Measurements from ENCODE around the gene KDM4B.
"Not testable (repeated sequence)": the region's sequence is repeated elsewhere in the genome, so short reads cannot be mapped to it uniquely, and the experiment has no call there.

The KDM4B gene

DNA sequence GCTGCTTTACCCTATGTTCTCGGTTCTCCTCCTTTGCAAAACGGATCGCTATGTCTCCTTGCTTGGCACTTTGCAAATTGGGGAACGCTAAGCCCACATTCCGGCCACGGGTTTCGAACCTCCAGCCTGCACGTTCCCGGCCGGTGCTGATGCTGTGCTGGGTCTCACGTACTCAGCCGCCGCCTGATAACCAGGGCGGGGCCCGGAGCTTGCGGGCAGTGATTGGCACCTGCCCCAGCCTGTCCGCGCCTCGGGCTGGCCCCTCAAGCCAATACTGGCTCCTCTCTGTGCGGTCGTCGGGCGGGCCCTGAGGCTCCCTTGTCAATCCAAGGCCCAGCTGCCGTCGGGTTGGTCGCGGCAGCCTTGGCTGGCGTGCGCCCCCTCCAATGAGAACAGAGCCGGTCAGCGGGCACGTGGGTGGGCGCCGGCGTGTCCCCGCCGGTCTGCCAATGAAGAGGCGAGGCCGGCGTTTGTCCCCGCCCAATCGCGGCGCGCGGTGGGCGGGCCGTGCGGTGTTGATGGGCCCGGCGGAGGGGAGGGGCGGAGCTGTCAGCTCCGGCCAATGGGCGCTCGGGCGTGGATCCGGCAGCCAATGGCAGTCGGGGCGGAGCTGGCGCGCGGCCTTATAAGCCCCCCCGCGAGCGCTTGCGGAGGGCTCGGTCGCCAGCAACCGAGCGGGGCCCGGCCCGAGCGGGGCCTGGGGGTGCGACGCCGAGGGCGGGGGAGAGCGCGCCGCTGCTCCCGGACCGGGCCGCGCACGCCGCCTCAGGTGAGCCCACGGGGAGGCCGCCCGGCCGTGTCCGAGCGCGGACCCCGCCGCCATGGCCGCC is at the start of gene KDM4B:
Gene KDM4B, plus strand, starts transcription at position 652 of the 830 bp plus-strand sequence. CDS start 63,778 bp downstream, outside the sequence.
- peak; percentile 99 for DNase-seq

DNA sequence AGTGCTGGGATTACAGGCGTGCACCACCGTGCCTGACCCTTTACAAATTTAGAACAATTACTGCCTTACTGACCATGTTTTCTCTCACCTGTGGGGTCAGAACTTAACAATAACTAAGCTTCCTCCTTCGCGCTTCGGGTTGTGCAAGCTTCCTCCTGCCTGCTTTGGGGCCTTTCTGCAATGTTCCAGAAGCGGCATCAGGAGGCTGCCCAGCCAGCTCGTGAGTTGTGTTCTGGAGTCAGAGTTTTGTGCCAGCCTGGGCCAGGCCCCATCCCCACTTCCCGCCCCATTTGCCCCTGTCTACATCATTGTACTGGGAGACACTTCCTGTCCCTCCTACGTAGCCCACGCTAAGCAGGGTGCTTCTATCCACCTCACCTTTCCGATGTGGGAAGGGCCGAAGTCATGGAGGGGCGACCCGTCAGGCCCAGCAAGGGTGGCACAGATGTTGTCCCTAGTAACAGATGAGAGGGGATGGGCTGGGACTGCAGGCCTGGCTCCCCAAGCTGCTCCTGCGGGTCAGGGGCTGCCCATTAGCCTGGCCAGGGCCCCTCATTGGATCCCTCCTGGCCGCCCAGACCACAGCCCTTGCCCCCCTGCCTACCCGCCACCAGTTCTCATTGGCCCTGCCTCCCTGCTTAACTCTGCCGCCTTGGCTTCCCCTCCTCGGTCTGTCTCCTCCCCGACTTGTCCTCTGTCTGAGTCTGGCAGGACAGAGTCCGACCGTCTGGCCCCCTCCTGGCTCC is 46.2 kb upstream of the KDM4B start:
- DNase-seq, result no peak

DNA sequence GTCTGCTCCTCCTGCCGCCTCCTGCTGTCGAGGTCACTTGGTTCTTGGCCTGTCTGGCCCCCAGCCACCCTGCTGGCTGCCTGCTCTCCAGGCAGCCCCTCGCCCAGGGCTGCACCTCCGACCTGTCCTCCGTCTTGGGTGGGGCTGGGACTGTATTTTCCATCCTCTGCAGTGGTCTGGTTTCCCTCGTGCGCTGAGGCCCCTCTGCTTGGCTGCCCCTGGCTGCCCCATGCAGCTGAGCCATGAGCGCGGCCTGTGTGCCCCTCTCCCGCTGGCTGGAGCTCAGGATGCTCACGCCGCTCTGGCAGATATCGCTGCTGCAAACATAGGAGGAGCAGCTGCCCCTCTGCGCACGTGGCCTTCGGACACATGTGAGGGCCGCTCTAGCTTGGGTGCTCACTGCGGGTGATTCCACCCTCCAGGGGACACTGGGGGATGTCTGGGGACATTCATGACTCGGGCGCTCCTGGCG is 45.6 kb upstream of the KDM4B start:
- DNase-seq, result no peak

DNA sequence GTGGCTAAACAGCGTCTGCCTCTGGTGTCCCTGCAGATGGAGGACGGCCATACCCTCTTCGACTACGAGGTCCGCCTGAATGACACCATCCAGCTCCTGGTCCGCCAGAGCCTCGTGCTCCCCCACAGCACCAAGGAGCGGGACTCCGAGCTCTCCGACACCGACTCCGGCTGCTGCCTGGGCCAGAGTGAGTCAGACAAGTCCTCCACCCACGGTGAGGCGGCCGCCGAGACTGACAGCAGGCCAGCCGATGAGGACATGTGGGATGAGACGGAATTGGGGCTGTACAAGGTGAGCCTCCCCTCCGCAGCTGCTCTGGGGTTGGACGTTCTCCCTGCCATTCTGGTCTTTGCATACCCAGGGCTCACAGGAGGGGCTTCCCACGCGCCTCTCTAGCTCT is 39.7 kb upstream of the KDM4B start:
- DNase-seq, result peak; percentile 24

DNA sequence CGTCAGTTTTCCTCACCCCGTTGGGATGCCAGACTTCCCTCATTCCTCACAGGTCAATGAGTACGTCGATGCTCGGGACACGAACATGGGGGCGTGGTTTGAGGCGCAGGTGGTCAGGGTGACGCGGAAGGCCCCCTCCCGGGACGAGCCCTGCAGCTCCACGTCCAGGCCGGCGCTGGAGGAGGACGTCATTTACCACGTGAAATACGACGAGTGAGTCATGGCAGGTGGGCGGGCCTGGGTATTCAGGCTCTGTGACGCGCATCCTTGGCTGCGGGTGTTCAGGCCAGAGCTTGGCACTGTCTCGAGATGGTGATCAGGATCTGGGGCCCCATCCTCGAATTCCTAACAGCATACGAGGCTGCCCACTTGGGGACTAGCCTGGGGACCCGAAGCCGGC is 38.2 kb upstream of the KDM4B start:
- DNase-seq, result no peak

DNA sequence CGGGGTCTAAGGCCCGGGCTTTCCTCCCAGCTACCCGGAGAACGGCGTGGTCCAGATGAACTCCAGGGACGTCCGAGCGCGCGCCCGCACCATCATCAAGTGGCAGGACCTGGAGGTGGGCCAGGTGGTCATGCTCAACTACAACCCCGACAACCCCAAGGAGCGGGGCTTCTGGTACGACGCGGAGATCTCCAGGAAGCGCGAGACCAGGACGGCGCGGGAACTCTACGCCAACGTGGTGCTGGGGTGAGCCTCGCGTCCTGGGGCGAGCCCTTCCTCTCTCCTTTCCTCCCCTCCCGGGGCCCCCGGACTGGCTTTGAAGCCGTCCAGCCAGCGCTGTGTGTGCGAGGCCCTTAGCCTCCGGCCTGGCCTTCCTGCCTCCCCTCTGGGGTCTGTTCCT is 36.2 kb upstream of the KDM4B start:
- no peak for DNase-seq

DNA sequence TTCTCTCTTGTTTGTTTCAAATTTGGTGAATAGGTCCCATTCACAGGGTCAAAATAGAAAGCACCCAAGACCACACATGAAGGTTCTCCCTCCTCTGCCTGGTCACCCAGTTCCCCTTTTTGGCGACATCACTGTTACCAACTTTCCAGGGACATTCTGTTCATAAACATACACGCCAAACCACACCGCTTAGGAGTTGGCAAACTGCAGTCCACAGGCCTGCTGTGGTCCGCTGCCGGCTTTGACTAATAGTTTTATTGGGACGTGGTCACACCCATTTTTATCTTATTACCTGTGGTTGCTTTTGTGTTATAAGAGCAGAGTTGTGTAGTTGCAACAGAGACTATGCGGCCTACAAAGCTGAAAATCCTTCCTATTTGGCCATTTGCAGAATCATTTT is 35.4 kb upstream of the KDM4B start:
- DNase-seq, result no peak

DNA sequence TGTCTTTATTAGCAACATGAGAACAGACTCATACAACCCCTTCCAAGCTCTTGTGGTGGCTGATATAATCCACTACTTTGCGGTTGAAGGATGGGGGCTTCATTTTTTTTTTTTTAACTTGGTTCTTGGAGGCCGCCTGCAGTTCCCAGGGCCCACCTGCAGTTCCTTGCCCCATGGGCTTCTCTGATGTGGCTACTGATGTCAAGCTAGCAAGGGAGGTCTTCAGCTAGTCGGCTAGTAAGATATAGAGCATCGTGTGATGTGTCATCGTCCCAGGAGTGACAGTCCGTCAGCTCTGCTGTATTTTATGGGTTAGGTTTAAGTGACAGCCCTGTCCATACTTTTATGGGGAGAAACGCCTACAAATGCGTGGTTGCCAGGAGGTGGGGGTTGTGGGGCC is 33.5 kb upstream of the KDM4B start:
- DNase-seq, result no peak

DNA sequence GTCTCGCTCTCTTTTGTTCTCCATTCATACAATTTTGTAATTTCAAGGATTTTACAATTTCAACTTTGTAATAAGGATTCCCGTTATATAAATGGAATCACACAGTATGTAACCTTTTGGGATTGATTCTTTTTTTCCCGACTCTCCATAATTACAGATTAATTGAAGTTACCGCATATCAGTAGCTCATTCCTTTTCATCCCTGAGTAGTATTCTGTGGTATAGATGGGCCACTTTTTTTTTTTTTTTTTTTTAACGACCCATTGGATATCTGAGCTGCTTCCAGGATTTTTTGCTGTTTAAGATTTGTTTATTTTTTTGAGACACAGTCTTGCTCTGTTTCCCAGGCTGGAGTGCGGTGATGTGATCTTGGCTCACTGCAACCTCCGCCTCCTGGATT is 31.9 kb upstream of the KDM4B start:
- no peak for DNase-seq

DNA sequence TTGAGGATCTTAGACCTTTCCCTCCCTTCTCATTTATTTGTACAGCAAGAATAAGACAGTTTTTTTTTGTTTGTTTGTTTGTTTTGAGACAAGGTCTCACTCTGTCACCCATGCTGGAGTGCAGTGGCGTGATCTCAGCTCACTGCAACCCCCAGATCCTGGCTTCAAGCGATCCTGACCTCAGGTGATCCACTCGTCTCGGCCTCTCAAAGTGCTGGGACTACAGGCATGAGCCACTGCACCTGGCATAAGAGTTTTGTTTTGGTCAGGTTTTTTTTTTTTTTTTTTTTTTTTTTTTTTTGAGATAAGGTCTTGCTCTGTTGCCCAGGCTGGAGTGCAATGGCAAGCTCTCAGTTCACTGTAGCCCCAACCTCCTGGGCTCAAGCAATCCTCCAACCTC is 30.5 kb upstream of the KDM4B start:
- DNase-seq, result not testable (repeated sequence)

DNA sequence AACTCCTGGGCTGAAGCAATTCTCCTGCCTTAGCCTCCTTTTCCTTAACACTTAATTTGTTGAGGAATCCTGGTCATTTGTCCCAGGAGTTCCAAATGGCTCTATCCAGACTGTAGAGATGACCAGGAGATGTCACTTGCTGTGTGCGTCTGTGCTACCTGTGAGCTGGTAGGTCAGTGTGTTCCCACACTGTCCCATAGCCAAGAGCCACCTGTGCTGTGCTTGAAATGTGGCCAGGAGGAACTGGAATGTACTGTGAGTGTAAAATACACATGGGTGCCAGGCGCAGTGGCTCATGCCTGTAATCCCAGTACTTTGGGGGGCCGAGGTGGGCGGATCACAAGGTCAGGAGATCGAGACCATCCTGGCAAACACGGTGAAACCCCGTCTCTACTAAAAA is 29.4 kb upstream of the KDM4B start:
- no peak for DNase-seq

DNA sequence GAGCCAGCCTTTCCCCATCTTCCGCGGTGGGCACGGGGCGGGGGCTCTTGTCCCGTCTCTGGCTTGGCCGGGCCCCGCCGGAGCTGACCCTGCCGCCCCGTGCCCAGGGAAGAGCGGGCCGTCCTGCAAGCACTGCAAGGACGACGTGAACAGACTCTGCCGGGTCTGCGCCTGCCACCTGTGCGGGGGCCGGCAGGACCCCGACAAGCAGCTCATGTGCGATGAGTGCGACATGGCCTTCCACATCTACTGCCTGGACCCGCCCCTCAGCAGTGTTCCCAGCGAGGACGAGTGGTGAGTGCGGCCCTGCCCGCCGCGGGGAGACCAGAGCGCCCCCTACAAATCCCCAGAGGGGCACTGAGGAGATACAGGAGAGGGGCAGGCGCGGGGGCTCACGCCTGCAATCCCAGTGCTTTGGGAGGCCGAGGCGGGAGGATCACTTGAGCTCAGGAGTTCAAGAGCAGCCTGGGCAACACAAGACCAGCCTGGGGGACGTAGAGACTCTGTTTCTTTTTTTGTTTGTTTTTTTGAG is 27.2 kb upstream of the KDM4B start:
- not testable (repeated sequence) for DNase-seq

DNA sequence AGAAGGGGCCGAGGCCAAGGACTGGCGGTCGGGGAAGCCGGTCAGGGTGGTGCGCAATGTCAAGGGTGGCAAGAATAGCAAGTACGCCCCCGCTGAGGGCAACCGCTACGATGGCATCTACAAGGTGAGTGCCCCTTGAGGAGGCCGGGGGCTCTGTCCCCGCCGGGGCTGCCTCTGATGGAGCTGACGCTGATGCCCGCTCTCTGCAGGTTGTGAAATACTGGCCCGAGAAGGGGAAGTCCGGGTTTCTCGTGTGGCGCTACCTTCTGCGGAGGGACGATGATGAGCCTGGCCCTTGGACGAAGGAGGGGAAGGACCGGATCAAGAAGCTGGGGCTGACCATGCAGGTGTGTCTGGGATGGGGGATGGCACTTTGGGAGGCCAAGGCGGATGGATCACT is 18.3 kb upstream of the KDM4B start:
- not testable (repeated sequence) for DNase-seq

DNA sequence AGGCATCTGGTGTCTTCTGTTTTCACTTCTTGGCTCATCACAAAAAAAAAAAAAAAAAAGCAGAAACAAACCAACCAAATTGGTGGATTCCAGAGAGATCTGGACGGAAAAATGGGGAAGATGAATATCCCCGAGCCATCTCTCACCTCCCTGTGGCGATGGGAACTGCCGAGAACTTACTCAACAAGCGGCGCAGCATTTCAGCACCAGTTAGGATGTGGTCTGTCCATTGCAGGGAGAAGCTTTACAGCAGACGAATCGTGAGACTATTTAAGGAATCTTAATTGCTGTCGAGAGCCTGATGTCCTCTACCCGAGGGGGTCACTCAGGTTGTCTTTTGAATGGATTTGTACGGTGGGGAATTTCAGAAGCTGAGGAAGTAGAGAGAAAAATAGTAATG is 17.3 kb upstream of the KDM4B start:
- no peak for DNase-seq

DNA sequence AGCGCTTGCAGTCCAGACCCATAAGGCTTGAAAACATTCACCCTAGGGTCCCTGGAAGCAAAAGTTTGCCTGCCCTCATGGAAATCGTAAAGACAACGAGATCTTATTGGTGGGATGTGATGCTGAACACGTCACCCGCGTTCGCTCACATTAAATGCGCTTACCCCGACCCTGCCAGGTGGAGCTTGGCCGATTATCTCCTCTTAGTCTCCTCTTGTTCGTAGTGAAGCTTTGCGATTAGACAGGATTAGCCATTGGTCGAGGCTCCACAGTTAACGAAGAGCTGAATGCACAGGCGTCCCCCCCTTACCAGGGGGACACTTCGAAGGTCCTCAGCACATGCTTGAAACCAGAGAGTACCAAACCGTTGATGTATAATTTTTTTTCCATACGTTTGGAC is 16.0 kb upstream of the KDM4B start:
- no peak for DNase-seq

DNA sequence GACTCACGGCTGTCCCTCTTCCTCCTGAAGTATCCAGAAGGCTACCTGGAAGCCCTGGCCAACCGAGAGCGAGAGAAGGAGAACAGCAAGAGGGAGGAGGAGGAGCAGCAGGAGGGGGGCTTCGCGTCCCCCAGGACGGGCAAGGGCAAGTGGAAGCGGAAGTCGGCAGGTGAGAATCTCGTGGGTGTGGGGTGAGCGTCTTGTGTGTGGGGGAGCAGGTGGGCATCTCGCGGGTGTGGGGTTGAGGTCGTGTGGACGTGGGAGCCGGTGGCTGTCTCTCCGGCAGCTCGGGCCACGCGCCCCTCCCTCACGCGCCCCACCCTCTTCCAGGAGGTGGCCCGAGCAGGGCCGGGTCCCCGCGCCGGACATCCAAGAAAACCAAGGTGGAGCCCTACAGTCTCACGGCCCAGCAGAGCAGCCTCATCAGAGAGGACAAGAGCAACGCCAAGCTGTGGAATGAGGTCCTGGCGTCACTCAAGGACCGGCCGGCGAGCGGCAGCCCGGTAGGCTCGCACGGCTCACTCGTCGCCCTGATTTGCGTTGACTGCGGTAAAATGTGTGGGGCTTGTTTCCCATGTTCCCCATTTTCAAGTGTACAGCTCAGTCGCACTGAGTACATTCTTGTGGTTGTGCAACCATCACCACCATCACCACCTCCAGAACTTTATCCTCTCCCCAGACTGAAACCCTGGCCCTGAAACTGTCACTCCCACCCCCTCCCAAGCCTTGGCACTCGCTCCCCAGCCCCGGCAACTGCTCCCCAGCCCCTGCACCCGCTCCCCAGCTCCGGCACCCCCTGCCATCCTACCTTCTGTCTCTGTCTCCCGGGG is 14.4 kb upstream of the KDM4B start:
- DNase-seq, result not testable (repeated sequence)

DNA sequence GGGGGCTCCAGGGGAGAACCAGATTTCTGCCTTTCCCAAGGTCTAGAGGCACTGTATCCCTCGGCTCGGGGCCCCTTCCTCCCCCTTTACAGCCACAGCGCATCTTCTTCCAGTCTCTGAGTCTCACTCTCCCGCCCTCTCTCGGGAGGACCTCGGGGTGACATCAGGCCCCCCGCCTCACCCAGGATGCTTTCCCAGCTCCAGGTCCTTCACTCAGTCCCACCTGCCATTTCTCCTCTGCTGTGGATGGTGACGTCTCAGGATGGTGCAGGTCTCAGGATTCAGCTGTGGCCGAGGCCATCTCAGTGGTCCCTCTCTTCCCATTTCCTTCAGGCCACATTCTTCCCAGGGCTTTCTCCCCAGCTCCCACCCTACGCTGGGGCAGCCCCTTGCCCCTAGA is 13.6 kb upstream of the KDM4B start:
- no peak for DNase-seq

DNA sequence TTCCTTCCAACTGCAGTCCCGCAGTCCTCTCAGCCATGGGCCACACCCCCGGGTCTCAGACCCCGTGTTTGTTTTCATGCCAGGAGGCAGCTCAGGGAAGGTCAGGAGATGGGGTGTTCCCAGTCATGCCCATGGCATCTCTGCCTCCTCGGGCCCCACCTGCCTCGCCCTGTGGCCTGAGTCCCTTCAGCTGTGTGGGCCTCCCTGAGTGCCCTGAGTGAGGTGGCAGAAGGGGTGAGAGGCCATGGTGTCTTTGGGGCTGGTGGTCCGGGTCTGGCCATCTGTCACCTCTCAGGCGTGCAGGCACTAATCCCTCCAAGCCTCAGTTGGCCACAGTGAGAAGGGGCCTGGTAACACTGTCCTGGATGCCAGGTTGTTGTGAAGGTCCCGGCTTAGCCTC is 10.9 kb upstream of the KDM4B start:
- no peak for DNase-seq

DNA sequence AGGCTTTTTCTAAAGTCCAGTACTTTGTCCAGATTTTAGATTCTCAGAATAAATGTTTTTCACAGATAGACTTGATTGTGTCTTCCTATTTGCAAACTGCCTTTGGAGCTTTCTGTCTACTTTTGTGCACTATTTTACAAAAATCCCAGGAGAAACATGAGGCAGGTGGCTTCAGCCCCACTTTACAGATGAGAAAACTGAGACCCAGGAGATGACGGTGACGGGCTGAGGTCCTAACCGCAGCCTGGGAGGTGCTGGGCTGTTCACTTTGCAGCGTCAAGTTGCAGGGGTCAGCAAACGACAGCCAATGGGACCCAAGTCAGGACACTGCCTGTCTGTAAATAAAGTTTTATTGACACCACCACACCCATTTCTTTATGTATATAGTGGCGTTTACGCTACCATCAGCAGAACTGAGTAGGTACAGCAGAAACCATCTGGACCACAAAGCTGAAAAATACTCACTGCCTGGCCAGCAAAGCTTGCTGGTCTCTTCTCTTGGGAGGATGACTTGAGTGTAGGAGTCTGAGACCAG is 6.8 kb upstream of the KDM4B start:
- DNase-seq, result no peak

DNA sequence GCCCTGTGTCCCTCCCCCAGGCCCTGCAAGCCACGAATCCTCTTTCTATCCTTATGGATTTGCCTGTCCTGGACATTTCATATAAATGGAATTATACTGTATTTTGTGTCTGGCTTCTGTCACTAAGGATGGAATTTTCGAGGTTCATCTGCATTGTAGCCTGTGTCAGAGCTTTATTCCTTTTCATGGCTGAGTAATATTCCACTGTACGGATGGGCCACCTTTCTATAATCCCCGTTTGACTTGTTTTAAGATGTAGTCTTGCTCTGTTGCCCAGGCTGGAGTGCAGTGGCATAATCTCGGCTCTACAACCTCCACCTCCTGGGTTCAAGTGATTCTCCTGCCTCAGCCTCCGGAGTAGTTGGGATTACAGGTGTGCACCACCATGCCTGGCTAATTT is 3.9 kb upstream of the KDM4B start:
- no peak for DNase-seq

DNA sequence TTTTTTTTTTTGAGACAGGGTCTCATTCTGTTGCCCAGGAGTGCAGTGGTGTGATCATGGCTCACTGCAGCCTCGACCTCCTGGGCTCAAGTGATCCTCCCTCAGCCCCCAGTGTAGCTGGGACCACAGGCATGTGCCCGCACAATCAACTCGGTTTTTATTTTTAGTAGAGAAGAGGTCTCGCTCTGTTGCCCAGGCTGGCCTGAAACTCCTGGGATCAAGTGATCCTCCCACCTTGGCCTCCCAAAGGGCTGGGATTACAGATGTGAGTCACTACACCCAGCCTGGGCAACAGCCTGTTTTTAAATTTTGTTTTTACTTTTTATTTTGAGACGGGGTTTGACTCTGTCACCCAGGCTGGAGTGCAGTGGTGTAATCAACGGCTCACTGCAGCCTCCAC is 2.3 kb upstream of the KDM4B start:
- no peak for DNase-seq

DNA sequence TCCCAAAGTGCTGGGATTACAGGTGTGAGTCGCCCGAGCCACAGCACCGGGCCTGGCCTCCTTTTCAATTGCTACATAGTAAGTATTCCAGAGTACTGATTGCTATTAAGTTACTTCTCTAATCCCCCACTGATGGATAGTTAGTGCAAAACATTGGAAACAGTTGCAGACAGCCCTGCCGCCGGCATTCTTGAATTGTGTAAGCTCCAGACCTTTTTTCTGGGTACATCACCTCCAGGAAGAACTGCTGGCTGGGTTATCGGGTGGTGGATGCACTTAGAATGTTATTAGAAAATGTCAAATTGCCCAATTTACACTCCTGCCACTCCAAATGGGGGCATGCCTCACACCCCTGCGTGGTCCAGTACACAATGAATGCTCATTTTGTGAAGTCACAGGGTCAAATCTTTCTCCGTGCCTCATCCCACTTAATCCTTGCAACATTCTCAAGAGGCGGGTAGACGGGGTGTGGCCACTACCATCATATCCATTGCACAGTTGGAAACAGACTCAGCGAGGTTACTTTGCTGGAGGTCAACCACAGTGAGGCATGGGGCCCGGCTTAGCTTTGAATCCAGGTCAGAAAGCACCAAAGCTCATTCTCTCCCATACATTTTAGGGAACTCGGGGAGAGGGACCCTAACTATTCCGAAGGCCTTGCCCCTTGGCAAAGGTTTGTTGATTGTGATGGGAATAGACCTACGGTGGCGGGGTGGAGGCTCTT is 1.0 kb upstream of the KDM4B start:
- peak; percentile 52 for DNase-seq
